DMS 273 (cell line): Measurements from ENCODE around the gene DLK2.
"Not testable (repeated sequence)": the region's sequence is repeated elsewhere in the genome, so short reads cannot be mapped to it uniquely, and the experiment has no call there.

ENCODE experiments used
- DNase-seq: peaks from one replicate; lab custom pipeline; 2025; ENCODE audit not compliant: unreplicated experiment; lab: John Stamatoyannopoulos, UW

Gene DLK2, protein sequence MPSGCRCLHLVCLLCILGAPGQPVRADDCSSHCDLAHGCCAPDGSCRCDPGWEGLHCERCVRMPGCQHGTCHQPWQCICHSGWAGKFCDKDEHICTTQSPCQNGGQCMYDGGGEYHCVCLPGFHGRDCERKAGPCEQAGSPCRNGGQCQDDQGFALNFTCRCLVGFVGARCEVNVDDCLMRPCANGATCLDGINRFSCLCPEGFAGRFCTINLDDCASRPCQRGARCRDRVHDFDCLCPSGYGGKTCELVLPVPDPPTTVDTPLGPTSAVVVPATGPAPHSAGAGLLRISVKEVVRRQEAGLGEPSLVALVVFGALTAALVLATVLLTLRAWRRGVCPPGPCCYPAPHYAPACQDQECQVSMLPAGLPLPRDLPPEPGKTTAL

DNA sequence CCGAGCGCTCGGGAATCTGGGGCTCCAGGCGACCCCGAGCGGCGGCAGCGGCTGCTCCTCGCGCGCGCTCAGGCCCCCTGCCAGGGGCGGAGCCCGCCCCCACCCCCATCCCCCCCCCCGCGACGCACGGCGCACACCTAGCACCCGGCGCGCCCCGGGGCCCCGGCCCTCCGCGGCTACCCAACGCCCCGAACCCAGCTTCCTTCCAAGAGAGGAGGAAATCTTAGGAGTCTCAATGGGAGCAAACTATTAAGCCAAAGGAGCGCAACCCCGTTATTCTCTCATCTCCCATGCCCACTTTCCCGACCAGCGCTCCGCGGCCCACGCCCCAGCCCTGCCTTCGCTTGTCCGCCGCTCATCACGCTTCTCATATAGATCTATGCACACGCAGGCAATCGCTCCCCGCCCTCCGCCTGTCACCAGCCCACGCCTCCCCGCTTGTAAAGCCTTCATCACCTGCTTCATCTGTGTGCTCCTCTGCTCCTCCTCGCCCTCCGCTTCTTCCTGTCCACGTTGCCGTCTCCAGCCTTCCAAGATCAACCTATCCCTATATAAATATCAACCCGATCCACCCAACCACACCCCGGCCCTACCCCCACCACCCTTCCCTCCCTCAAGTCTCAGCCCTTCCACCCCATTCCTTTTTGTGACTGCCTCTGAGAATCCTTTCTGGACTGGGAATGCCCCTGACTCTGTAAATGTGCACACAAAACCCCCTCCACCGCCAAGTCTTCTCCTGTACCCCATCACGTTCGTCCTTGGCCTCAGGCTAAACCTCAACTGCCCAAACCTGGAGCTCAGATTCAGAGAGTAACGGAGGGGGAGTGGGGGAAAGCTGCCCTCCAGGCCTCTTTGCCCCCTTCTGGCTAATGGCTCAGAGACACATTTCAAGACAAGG lies at the start of gene DLK2:
Gene DLK2, minus strand, starts transcription at position 18 of the 898 bp plus-strand sequence. CDS start 723 bp downstream, outside the sequence.
- DNase-seq: peak; percentile 77

DNA sequence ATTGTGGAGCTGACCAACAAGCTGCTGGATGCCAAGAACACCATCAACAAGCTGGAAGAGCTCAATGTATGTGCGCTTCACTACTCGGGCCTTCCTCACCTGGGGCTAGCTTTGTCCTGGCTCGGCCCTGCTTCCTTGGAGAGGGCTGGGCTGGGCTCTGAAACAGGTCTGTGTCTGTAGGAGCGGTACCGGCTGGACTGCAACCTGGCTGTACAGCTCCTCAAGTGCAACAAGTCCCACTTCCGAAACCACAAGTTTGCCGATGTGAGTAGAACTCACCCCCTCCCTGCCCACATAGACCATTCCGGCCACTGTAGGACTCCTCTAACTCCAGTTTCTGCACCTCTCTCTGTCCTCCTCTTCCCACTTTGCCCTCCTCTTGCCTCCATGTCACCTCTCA lies 48.1 kb upstream of the DLK2 start:
- no peak for DNase-seq

DNA sequence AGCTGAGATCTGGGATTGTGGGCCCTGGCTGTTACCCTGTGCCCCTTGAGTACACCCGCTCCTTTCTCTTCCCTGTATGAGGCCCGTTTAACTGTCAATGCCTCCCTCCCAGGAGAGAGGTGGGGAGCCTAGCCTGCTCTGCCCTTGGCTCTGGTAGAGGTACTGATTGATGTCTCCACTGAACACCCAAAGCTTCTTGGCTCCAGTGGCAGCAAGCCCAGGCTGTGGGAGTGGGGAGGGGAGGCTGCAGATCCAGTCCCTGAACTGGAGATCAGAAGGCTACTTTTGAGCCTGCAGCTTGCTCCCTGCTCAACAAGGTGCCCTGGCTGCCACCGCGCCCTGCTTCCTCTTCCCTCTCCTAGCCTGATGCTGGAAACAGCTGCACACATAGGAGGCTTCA lies 47.3 kb upstream of the DLK2 start:
- DNase-seq: no peak

DNA sequence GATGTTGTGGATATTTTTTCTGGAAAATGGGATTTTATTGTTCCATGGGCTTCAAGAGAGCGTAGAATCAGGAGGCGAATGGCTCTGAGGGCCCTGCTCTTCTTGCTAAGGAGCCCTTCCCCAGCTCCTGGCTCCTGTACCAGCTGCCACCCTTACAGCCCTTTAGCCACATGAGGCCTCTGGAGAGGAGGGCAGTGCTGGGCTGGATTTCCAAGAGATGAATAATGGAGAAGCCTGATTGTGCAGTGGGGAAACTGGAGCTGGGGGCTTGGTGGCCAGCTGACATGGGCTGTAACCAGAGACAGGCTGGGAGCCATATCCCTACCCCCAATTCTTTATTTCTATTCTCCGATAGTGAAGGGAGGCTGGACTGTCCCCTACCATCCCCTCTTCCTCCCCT lies 45.6 kb upstream of the DLK2 start:
- DNase-seq: no peak

DNA sequence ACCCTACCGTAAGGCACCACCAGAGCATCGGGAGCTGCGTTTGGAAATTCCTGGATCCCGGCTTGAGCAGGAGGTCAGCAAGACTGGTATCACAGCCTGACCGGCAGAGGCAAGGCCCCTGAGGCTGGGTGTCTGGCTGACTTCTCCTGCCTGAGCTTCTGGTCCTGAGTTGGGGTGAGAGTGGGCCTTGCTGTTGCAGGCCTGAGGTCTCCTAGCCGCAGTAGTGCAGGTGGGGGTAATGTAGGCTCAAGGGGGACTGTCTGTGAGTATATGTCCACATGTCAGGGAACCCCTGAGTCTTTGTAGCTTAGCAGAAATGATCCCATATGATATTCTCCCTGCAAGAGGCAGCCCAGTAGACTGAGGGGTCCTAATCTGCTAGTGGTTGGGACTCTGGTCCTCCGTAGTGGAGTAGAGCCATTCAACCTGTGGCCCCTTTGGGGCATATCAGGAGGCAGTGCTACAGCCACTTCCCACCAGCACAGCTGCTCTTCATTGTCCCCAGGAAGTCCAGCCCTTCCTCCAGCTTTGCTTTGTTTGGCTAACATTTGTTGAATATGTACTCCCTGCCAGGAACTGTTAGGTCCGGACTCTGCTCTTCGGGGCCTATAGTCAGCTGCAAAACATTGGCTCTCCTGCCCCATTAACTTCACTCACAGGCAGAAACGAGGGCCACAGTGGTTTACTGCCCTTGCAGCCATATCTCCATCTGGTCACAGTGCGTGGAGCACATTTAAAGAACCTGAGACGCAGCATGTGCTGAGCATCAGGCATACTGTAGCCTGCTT lies 43.9 kb upstream of the DLK2 start:
- DNase-seq: no peak

DNA sequence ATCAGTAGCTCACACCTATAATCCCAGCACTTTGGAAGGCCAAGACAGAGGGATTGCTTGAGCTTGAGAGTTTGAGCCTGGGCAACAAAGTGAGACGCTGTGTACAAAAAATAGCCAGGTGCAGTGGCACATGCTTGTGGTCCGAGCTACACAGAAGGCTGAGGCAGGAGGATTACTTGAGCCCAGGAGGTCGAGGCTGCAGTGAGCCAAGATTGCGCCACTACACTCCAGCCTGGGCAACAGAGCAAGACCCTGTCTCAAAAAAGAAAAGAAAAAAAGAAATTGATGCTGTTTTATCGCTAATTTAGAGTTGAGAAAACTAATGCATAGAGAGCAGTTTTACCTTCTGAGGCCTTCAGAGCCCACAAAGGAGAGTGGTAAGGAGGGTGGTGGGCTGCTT lies 42.9 kb upstream of the DLK2 start:
- DNase-seq: not testable (repeated sequence)

DNA sequence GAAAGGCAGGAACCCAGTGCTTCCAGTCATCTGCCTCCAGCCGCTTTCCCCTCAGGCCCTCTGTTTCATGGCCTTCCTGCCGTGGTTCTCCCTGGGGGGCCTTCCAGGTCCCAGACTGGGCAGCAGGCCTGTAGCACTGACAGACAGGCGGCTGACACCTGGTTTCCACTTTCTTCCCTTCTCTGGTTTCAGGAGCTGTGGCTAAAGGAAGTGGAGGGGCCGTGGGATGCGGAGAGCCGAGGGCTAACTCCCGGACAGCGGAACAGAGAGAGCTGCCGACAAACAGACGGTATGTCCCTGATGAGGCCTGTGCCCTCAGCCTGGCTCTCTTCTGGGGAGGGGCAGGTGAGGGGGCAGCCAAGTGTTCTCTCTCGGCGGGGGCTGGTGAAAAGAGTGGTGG lies 42.3 kb upstream of the DLK2 start:
- DNase-seq: no peak

DNA sequence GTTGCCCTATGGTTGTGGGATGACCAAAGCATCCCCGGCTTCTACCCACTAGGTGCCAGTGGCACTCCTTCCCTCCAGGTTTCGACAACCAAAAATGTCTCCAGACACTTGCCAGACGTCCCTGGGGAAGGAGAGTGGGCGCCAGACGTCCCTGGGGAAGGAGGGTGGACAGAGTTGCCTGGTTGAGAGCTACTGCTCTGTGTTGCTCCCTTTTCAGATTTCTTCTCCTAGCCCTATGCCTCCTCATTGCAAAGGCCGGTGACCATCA lies 41.7 kb upstream of the DLK2 start:
- DNase-seq: no peak

DNA sequence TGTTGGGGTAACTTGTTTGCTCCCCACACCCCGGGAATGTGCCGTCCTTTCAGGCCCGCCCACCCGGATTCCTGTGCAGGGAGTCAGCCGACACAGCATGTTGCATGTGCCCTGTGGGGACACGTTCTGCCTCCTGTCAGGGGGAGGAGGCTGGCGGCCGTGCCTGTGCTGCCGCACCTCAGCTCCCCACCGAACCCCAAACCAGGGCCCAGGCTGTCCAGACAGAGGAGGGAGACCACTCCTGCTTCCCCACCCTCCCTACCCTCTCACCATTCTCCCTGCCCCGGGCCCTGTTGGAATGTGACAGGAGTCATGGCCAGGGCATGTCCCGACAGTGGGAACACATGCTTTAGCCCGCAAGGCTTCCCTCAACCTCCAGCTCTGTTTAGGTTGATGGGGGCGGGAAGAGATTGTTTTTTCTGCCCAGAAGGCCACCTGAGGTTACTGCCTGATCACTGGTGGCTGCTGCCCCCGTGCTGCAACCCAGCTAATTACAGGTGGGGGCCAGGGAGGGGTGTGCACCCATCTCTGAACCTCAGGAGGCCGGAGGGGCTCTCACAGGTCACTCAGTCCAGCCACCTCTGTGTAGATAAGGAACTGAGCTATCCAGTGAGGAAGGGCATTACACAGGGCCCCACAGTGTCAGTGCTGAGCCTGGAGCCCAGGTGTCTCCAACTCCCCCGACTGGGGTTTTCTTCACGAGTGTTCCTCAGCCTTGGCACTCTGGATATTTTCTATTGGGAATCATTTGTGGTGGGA lies 41.2 kb upstream of the DLK2 start:
- DNase-seq: peak; percentile 80

DNA sequence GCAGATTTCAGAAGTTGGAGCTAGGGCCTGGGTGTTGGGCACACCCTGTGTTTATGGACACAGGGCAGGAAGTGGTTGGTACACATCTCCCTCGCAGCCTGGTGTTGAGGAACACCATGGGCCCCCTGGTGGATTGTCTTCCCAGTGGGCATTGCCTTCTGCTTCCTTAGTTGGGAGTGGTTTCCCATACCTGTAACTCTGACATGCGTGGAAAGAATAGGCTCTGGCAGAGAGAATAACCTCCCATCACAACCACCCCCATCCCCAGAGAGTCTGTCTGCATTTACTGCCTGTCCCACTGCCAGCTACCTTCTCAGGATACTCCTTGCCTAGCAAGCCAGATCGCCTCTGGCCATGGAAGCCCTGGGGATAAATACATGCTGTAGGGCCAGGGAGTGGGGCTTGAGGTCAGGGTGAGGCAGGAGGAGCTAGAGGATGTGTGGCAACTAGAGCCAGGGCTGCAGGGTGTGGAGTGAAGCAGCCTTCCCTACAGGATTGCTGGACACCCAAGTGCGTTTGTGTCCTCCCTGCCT lies 40.1 kb upstream of the DLK2 start:
- DNase-seq: peak; percentile 53

DNA sequence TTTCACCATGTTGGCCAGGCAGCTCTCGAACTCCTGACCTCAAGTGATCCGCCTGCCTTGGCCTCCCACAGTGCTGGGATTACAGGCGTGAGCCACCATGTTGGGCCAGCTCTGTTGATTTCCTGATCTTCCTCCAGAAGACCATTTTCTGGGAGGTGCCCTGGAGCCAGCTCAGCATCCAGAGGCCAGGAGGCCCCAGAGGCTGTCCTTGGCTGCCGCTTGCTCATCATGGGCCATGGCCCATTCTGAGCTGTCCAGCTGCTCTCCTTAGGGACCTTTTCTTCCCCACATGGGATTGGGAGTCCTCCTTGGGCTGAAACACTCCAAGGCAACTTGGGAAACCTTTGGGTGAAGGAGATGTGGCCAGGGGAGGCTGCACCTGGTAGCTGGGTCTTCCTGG lies 39.4 kb upstream of the DLK2 start:
- DNase-seq: no peak

DNA sequence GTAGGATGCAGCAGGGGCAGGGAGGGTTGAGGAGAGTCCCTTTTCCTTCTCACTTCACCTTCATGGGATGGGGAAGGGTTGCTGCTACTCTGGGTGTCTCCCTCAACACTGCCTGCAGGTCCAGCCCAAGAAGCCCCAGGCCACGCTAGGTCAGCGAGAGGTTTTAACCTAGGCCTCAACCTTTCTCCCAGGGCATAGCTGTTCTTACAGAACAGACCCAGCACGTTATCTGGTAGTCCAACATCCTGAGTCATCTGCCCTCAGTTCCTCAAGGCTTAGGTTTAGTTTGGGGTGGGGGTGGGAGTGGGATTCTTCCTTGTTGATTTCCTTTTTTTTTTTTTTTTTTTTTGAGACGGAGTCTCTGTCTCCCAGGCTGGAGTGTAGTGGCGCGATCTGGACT lies 39.0 kb upstream of the DLK2 start:
- no peak for DNase-seq

DNA sequence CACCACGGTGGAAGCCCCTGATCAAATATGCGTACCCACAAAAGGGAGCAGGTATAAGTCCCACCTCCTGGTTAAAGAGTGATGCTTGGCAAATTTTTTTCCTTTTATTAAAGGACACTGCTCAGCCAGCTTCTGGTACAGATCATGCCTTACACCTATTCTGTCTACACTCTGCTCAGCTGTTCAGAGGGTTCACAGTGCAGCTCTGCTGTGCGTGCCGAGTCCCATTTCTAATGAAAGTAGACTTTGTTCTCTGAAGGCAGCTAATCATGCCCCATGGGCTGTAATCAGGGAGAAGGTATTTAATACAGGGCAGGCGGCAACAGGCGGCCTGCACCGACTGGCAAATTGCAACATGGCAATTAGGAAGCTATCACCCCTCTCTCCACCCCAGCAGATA lies 38.5 kb upstream of the DLK2 start:
- DNase-seq: no peak

DNA sequence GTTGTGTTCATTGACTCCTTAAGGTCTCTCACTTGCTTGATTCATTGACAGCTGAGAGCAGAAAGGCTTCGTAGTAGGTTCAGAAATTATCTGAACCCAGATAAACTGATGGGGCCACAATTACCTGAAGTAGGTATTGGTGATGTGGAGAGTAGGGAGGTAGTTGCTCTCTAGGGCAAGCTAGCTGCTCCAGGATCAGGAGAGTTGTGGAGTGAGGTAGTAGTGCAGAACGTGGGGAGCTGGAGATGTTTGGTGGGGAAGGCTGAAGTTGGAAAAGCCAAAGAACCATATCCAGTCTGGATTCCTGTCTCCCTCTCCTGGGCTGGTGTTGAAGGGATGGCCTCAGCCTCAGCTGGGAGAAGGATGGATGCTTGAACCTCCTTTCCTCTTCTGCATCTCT lies 37.9 kb upstream of the DLK2 start:
- DNase-seq: no peak

DNA sequence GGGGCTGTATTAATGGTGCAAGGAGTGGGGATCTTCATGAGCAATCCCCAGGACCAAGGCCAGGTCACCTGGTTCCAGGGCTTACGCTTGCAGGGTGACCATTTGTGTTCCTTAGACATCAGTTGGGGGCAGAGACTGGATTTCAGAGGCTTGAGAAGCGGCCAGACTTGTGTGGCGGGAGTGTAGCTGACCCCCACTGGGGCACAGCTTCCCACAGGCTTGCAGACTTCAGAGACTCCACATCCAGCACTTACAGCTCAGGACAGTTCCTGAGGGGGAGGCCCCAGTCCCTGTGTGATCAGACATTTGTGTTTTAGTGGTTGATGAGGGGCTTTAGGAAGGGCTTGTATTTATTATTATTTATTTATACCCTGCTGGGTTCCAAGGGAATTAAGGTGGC lies 37.3 kb upstream of the DLK2 start:
- no peak for DNase-seq

DNA sequence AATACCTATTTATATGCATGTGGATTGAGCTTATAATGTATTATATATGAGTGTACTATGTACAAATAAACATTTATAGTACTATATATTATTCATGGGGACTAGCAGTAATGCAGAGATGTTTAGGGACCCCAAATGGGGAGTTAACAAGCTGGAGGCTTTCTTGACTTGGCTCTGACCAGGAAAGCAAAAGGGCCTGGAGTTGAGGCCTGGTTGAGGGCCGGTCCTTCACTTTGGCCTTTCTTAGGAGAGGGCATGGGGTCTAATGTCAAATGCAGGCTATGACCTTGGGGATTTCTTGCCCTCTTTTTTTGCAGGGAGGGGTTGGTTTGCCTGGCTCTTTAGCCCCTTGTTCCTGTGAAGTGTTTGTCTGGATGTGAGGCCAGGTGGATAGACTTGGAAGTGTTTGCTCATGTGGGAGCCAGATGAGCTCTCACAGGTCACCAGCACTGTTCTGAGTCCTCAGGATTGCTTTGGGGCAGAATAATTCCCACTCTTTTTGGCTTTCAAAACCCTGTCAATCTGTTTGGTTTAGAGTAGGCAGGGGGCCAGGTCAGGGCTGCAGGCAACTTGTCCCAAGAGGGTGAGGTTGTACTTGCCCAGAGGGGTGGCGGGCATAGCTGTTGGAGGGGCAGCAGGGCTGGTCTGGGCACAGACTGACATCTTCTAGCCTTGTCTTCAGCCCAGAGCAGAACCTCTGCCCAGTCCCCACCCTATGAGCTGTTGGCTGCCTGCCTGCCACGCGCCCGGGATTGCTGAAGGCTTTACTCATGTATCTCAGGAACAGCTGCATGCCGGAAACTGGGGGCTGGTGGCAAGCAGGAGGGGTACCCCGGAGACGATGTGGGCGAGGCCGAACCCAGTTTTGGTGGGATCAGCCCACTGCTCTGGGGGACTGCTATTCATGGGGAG lies 36.7 kb upstream of the DLK2 start:
- DNase-seq: peak; percentile 74

DNA sequence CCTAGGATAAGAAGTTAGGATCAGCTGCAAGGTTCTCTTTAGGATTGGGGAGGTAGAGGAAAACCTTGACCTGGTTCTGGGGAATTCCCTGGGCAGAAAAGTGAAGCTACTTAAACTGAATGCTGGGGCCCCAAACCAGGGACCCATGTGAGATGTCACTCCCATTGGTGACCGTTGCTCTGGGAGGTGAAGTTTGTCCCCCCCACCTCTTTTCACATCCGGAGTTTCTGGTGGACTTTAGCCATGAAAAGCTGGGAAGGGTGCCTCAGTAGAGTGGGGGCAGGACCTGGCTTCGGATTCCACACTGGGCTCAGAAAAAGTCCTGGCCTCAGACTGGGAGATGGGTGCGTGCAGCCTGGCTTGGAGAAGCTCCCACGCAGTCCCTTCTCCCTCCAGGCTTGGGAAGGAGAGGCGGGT lies 35.2 kb upstream of the DLK2 start:
- no peak for DNase-seq

DNA sequence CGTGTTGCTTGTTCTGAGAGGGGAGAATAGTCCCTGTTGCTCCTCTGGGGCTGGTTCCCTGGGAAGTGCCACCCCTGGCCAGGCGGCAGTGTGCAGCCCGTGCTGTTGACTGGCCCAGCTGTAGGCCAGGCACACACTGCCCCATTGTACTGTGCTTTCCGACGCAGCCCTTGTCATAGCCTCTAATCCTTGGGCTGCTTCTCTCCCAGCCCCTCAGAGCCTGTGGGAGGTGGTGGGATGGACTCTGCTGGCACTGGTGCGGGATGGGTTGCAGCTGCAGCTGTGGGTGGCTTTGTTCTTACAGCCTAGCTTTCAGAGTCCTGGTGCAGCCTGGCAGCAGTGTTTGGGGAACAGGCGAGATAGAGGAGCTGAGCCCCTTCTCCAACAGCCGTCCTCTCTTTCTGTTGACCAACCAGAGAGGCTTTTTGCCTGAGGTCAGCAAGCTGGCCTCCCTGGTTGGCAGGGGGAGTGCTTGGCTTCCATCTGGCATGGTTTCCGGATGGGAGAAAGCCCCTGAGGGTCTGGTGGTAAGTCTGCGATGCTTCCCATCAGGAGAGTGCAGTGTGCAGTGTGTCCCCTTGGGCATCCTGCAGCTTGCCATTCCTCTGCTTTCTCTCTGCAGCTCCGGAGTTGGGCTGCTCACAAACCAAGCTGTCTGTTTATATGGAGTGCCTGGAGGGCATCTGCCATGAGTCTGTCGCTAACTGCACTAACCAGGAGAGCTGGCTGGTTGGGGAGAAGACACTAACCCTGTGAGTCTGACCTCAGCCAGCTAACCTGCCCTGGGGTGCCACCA lies 34.1 kb upstream of the DLK2 start:
- peak; percentile 30 for DNase-seq
